ENCODE measurements around the gene MYO1H. TPM values are rescaled to one million over a fixed set of nuclear protein-coding genes. Genes with fewer than 3 reads are reported as not detected.

Gene MYO1H
- total and polyA plus RNA-seq, 10 donors: 0.05 TPM; not detected in 9

DNA sequence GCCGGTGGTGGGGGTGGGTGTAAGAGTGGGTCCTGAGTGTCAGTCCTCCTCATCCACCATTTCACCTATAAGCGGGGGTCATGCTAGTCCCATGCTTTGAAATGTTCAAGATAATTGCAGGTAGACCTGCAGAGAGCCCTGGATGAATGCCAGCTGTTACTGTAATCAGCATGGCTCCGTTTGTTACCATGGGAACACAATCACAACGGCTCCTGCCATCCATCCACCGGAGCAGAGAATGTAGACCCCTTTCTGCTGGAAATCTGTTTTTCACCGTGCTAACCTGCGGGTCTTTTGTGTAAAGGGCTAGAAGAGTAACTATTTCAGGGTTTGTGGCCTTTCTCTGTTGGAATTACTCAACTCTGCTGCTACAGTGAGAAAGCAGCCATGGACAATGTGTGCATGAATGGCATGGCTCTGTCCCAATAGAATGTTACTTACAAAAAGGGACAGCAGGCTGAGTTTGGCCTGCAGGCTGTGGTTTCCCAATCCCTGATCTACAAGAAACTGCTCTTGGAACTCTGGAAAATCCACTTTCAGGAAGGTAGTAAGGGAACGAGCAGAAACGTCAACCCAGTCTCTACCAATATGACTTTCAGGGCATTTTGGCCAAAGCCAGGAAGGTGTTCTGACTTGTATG lies 93.3 kb downstream of the MYO1H start:
- no peak overlapping the region for H3K4me3 ChIP-seq
- H3K36me3 ChIP-seq: peaks cover 0 to 38% (median 1%) of the 10 kb centered on the region in 6 donors
- no peak for TF ChIP-seq POLR2A (IDR thresholded peaks at IDR 0.05)
- TF ChIP-seq, protein P1, sequence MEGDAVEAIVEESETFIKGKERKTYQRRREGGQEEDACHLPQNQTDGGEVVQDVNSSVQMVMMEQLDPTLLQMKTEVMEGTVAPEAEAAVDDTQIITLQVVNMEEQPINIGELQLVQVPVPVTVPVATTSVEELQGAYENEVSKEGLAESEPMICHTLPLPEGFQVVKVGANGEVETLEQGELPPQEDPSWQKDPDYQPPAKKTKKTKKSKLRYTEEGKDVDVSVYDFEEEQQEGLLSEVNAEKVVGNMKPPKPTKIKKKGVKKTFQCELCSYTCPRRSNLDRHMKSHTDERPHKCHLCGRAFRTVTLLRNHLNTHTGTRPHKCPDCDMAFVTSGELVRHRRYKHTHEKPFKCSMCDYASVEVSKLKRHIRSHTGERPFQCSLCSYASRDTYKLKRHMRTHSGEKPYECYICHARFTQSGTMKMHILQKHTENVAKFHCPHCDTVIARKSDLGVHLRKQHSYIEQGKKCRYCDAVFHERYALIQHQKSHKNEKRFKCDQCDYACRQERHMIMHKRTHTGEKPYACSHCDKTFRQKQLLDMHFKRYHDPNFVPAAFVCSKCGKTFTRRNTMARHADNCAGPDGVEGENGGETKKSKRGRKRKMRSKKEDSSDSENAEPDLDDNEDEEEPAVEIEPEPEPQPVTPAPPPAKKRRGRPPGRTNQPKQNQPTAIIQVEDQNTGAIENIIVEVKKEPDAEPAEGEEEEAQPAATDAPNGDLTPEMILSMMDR (IDR thresholded peaks at IDR 0.05 in 8 of 11, conservative IDR thresholded peaks at IDR 0.05 in 3 of 11): no peak
- no peak for TF ChIP-seq POLR2AphosphoS5 (IDR thresholded peaks at IDR 0.05)
- H3K27ac ChIP-seq: no peak overlapping the region
- H3K9me3 ChIP-seq: no peaks in the 10 kb centered on the region
- no peaks in the 10 kb centered on the region for H3K4me1 ChIP-seq
- intact Hi-C loops (cut with DNase I; ENCODE audit: low total_unique reads): no loop called here
- H3K27me3 ChIP-seq (replicated peaks in 1 of 7): no peaks in the 10 kb centered on the region
- WGBS, 5 donors: 78 to 84% (median 83%) methylated on average over 9 of the region's 9 CpGs
- no peak for DNase-seq

DNA sequence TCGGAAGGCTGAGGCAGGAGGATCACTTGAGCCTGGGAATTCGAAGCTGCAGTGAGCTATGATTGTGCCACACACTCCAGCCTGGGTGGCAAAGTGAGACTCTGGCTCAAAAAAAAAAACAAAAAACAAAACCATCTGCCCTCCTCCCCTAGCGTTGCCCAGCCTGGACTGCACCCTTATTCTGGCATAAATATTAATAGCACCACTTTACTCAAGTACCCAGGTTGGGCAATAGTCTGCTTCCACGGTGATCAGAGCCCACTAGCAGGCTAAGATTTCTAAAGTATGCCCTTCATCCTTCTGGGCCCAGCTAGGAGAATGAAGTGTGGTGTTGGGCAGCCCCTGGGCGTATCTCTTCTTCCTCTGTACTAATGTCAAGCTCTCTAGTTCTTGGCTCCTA lies 96.1 kb downstream of the MYO1H start:
- Histone ChIP-seq H3K9me3 (no peaks in the 10 kb centered on the region), H3K4me1 (peaks cover 0 to 5% (median 0%) of the 10 kb centered on the region in 6 donors), H3K36me3 (peaks cover 0 to 66% (median 26%) of the 10 kb centered on the region in 6 donors), H3K4me3 (no peak overlapping the region), H3K27ac (no peak overlapping the region), H3K27me3 (replicated peaks in 1 of 7) (no peaks in the 10 kb centered on the region)
- intact Hi-C loops (cut with DNase I; ENCODE audit: low total_unique reads): no loop called here
- no peak for DNase-seq
- TF ChIP-seq POLR2A (IDR thresholded peaks at IDR 0.05): no peak
- TF ChIP-seq, protein P1 (IDR thresholded peaks at IDR 0.05 in 8 of 11, conservative IDR thresholded peaks at IDR 0.05 in 3 of 11): no peak
- TF ChIP-seq POLR2AphosphoS5 (IDR thresholded peaks at IDR 0.05): no peak
- WGBS, 5 donors: 75 to 92% (median 87%) methylated on average over 5 of the region's 5 CpGs

- 72 to 79% (median 76%) methylated on average over 6 of the region's 6 CpGs for WGBS, 5 donors
- no peaks in the 10 kb centered on the region for H3K27me3 ChIP-seq (replicated peaks in 1 of 7)
- H3K36me3 ChIP-seq: peaks cover 0 to 70% (median 28%) of the 10 kb centered on the region in 6 donors
- no peak for TF ChIP-seq POLR2AphosphoS5 (IDR thresholded peaks at IDR 0.05)
- no peak for TF ChIP-seq POLR2A (IDR thresholded peaks at IDR 0.05)
- TF ChIP-seq, protein P1 (IDR thresholded peaks at IDR 0.05 in 8 of 11, conservative IDR thresholded peaks at IDR 0.05 in 3 of 11): no peak
- no peaks in the 10 kb centered on the region for H3K9me3 ChIP-seq
- H3K4me3 ChIP-seq: no peak overlapping the region
- intact Hi-C loops (cut with DNase I; ENCODE audit: low total_unique reads): no loop called here
- no peak for DNase-seq
- no peak overlapping the region for H3K27ac ChIP-seq
- peaks cover 0 to 7% (median 0%) of the 10 kb centered on the region in 6 donors for H3K4me1 ChIP-seq
Measured at GRCh38 chr12:109444259-109444658, 96.6 kb downstream of the MYO1H start.

GRCh38 chr12:109445191-109445609 lies 97.5 kb downstream of the MYO1H start:
- WGBS, 5 donors: 87 to 96% (median 94%) methylated on average over 2 of the region's 2 CpGs
- TF ChIP-seq POLR2AphosphoS5 (IDR thresholded peaks at IDR 0.05) (no peak), POLR2A (IDR thresholded peaks at IDR 0.05) (no peak)
- TF ChIP-seq, protein P1 (IDR thresholded peaks at IDR 0.05 in 8 of 11, conservative IDR thresholded peaks at IDR 0.05 in 3 of 11): no peak
- intact Hi-C loops (cut with DNase I; ENCODE audit: low total_unique reads): no loop called here
- peaks cover 0 to 80% (median 33%) of the 10 kb centered on the region in 6 donors for H3K36me3 ChIP-seq
- no peaks in the 10 kb centered on the region for H3K9me3 ChIP-seq
- no peaks in the 10 kb centered on the region for H3K27me3 ChIP-seq (replicated peaks in 1 of 7)
- H3K4me3 ChIP-seq: no peak overlapping the region
- DNase-seq: no peak
- H3K4me1 ChIP-seq: peaks cover 0 to 15% (median 0%) of the 10 kb centered on the region in 6 donors
- H3K27ac ChIP-seq: no peak overlapping the region

Data from spleen (tissue), 11 donors.